CD4-positive, alpha-beta T cell (primary cell): ENCODE data around the gene C16orf86. TPM values are rescaled to one million over a fixed set of nuclear protein-coding genes. Genes with fewer than 3 reads are reported as not detected.

Source experiments
- ATAC-seq: fragments of 200-7000 bp; cut with Tn5 transposase; one replicate; pipeline ENCODE4 v1.10.0; 2022; ENCODE audit warnings: mild to moderate bottlenecking; ENCODE audit not compliant: poor library complexity
- CTCF ChIA-PET: fragments of 350-600 bp; sonication (Branson Sonifier 250); formaldehyde crosslinking; loops from one replicate; lab custom pipeline; 2021; ENCODE audit warnings: antibody characterized with exemption, inconsistent platforms; lab: Charles Lee
- POLR2A ChIA-PET: fragments of 350-600 bp; sonication (Branson Sonifier 250); formaldehyde crosslinking; loops from one replicate; lab custom pipeline; 2021; ENCODE audit warnings: antibody characterized with exemption, inconsistent platforms; lab: Charles Lee
- DNase-seq, 14 experiments: peaks; one replicate each; pipeline ENCODE4 v3.0.0-alpha.2; 2013 to 2020; ENCODE audit warnings: mixed read lengths in 2 of 14
- H3K27ac ChIP-seq, 2 donors: one replicate each; pipeline versions ENCODE4 v1.5.1 to v1.7.0; 2013; ENCODE audit warnings: low read length in 2 of 2, low read depth in 1 of 2, mild to moderate bottlenecking in 1 of 2
- H3K27me3 ChIP-seq, 2 experiments: 1 replicate in 1 of 2; 2 replicates in 1 of 2; pipeline versions ENCODE4 v1.6.1 to v1.7.0; 2013; ENCODE audit warnings: low read length in 2 of 2, control low read depth in 1 of 2, mild to moderate bottlenecking in 1 of 2, moderate library complexity in 1 of 2; ENCODE audit not compliant: insufficient read depth in 2 of 2, control insufficient read depth in 1 of 2
- H3K36me3 ChIP-seq: one replicate; pipeline ENCODE4 v1.6.1; 2013; ENCODE audit warnings: low read length, control low read depth; ENCODE audit not compliant: insufficient read depth
- H3K4me1 ChIP-seq: one replicate; pipeline ENCODE4 v1.6.1; 2013; ENCODE audit warnings: low read length, control low read depth; ENCODE audit not compliant: insufficient read depth
- H3K4me3 ChIP-seq: one replicate; pipeline ENCODE4 v1.5.1; 2013; ENCODE audit warnings: mild to moderate bottlenecking, low read length, moderate library complexity
- H3K9me3 ChIP-seq, 2 experiments: 1 replicate in 1 of 2; 2 replicates in 1 of 2; pipeline versions ENCODE4 v1.6.1 to v1.7.0; 2013; ENCODE audit warnings: low read length in 2 of 2, mild to moderate bottlenecking in 2 of 2, control low read depth in 1 of 2, moderate library complexity in 1 of 2; ENCODE audit not compliant: control insufficient read depth in 1 of 2, insufficient read depth in 1 of 2
- H3K27ac Mint-ChIP-seq: one replicate; pipeline ENCODE4 v1.8.0; 2020; ENCODE audit warnings: mixed read lengths
- H3K27me3 Mint-ChIP-seq: one replicate; pipeline ENCODE4 v1.8.0; 2021; ENCODE audit warnings: mixed read lengths
- H3K36me3 Mint-ChIP-seq: one replicate; pipeline ENCODE4 v1.8.0; 2021; ENCODE audit warnings: low read depth, mixed read lengths
- H3K4me1 Mint-ChIP-seq: one replicate; pipeline ENCODE4 v1.8.0; 2021; ENCODE audit warnings: low read depth, mixed read lengths
- H3K4me3 Mint-ChIP-seq: one replicate; pipeline ENCODE4 v1.8.0; 2020; ENCODE audit warnings: mild to moderate bottlenecking, mixed read lengths
- H3K9me3 Mint-ChIP-seq: one replicate; pipeline ENCODE4 v1.8.0; 2020; ENCODE audit warnings: mixed read lengths
- intact Hi-C, 2 experiments: fragments of 100-400 bp; cut with DNase I in 1 of 2; cut with micrococcal nuclease in 1 of 2; formaldehyde crosslinking; loops; one replicate each; pipeline versions ENCODE4 v1.15.1 to v1.9.0; 2023 to 2025; cut with DNase I, micrococcal nuclease
- total RNA-seq, 174 experiments: library from RNA in 2 of 174; stranded (reverse) in 2 of 174; gene quantifications; one replicate each; pipeline ENCODE4 v1.2.3 and lab custom pipeline; 2021 to 2026
- TF ChIP-seq, protein P1 (sequence below): fragments of 200-600 bp; IDR thresholded peaks from one replicate; pipeline ENCODE4 v1.8.0; 2022; ENCODE audit warnings: antibody characterized with exemption, mild to moderate bottlenecking

Gene C16orf86
- total RNA-seq, 2 experiments from 2014 or later = 2.0 to 2.4 TPM

DNA sequence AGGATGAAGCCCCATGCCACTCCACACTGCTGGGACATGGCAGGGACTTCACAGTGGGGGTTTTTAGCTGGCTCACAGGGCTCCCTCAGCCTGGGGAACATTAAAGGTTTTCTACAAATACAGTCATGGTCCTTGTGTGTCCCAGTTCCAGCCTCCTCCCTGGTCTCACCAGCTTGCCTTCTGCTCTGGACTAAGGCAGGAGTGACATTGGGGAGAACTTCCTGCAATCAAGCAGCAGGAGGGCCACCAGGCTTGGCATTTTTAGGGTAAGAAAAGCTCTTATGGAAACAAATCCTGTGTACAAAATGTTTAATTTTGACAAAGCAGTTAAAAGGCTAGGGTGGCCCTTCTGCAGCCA is 4.0 kb upstream of the C16orf86 start:
- Mint-ChIP-seq H3K27me3 (no peaks in the 10 kb centered on the region), H3K4me1 (peaks cover 41% of the 10 kb centered on the region), H3K27ac (no peak overlapping the region), H3K4me3 (peak overlapping the region; percentile 62), H3K9me3 (no peaks in the 10 kb centered on the region), H3K36me3 (peaks cover 14% of the 10 kb centered on the region)
- no peaks in the 10 kb centered on the region for H3K9me3 ChIP-seq
- intact Hi-C loops = loop anchor here in 1 of 2 experiments (5.0 kb wide), 1 partner anchor 145 kb away; the partner anchor contains the start of genes RANBP10 and TSNAXIP1
- no peaks in the 10 kb centered on the region for H3K27me3 ChIP-seq
- H3K4me1 ChIP-seq = peaks cover 57% of the 10 kb centered on the region
- DNase-seq (no peak), ATAC-seq (no peak)
- ChIA-PET POLR2A (interaction anchor here (1.0 to 2.3 kb wide), 3 partner anchors 17 to 182 kb away, joined by 4 to 7 read pairs (median 6); partner anchors contain the start of genes ATP6V0D1 and CARMIL2), CTCF (interaction anchor here (1.6 to 4.0 kb wide), 3 partner anchors 17 to 141 kb away, joined by 4 to 26 read pairs (median 14); partner anchors contain the start of gene CARMIL2)
- no peak overlapping the region for H3K27ac ChIP-seq
- H3K4me3 ChIP-seq = no peak overlapping the region
- H3K36me3 ChIP-seq = peaks cover 12% of the 10 kb centered on the region
- TF ChIP-seq, protein P1, sequence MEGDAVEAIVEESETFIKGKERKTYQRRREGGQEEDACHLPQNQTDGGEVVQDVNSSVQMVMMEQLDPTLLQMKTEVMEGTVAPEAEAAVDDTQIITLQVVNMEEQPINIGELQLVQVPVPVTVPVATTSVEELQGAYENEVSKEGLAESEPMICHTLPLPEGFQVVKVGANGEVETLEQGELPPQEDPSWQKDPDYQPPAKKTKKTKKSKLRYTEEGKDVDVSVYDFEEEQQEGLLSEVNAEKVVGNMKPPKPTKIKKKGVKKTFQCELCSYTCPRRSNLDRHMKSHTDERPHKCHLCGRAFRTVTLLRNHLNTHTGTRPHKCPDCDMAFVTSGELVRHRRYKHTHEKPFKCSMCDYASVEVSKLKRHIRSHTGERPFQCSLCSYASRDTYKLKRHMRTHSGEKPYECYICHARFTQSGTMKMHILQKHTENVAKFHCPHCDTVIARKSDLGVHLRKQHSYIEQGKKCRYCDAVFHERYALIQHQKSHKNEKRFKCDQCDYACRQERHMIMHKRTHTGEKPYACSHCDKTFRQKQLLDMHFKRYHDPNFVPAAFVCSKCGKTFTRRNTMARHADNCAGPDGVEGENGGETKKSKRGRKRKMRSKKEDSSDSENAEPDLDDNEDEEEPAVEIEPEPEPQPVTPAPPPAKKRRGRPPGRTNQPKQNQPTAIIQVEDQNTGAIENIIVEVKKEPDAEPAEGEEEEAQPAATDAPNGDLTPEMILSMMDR = no peak

DNA sequence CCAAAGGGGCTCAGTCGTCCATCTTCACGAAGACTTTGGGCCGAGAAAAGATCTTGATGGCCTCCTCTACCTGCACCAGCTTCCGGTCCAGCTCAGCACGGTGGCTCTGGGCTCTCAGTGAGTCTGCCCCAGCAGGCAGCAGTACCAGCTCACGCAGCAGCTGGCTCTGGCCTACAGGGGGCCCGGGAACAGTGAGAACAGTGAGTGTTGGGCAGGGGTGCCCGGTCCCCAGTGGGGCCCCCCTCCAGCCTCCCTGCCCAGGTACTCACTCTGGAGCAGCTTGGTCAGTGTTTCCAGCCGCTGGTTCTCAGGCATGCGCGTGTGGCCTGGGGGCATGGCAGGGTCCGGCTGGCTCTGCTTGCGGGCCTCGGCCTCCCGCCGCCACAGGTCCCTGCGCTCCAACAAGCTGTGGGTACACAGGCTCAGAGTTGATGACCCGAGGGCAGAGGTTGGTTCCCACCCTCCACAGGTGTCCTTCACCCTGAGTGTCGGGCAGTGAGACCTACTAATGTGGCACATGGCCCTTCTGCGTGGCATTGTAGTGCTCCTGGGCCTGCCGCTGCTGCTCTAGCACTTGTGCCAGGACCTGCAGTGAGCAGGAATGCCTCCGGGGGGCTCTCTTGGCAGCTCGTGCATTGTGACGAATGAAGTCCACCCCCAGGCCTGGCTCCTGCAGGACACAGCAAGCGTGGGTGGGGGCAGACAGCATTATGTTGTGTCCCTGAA is 3.3 kb upstream of the C16orf86 start:
- Mint-ChIP-seq H3K4me3 (peak overlapping the region; percentile 62), H3K27me3 (no peaks in the 10 kb centered on the region), H3K9me3 (no peaks in the 10 kb centered on the region), H3K36me3 (peaks cover 14% of the 10 kb centered on the region), H3K4me1 (peaks cover 46% of the 10 kb centered on the region), H3K27ac (no peak overlapping the region)
- TF ChIP-seq, protein P1 = no peak
- CTCF ChIA-PET = interaction anchor here (0.6 to 2.5 kb wide), 6 partner anchors 9 to 458 kb away, joined by 3 to 14 read pairs (median 4); partner anchors contain the start of genes ATP6V0D1 and CARMIL2
- Histone ChIP-seq H3K27ac (no peak overlapping the region), H3K9me3 (no peaks in the 10 kb centered on the region), H3K27me3 (no peaks in the 10 kb centered on the region), H3K4me3 (no peak overlapping the region), H3K4me1 (peaks cover 61% of the 10 kb centered on the region), H3K36me3 (peaks cover 6% of the 10 kb centered on the region)
- no peak for ATAC-seq
- POLR2A ChIA-PET = interaction anchor here (1.0 to 2.3 kb wide), 4 partner anchors 18 to 182 kb away, joined by 3 to 7 read pairs (median 5); partner anchors contain the start of genes ATP6V0D1 and CARMIL2
- peak in 4 of 14 experiments; percentile 26 to 62 (median 46) for DNase-seq
- intact Hi-C loops = loop anchor here in 1 of 2 experiments (5.0 kb wide), 1 partner anchor 144 kb away; the partner anchor contains the start of genes RANBP10 and TSNAXIP1

DNA sequence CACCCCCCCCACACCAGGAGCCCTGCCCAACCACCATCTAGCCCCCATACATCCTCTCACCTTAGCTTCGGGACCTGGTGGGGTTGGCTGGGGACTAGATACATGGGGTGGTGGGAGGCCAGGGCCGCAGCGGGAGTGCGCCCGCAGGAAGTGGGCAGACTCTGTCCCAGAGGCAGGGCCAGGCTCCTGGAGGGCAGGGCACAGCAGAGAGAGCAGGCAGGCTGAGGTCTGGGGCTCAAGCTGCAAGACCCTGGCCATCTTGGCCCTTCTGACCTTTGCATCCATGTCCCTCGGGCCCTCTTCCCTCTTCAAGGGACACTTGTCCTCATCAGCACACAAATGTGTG is 2.8 kb upstream of the C16orf86 start:
- ATAC-seq (no peak), DNase-seq (no peak)
- Histone ChIP-seq H3K4me1 (peaks cover 60% of the 10 kb centered on the region), H3K36me3 (peaks cover under 1% of the 10 kb centered on the region), H3K27me3 (no peaks in the 10 kb centered on the region), H3K27ac (no peak overlapping the region), H3K4me3 (no peak overlapping the region), H3K9me3 (no peaks in the 10 kb centered on the region)
- peak overlapping the region; percentile 56 for H3K4me3 Mint-ChIP-seq
- intact Hi-C loops = loop anchor here in 1 of 2 experiments (5.0 kb wide), 1 partner anchor 143 kb away; the partner anchor contains the start of genes RANBP10 and TSNAXIP1
- ChIA-PET CTCF (interaction anchor here (0.9 to 2.5 kb wide), 4 partner anchors 9 to 183 kb away, joined by 3 to 14 read pairs (median 4); partner anchors contain the start of gene ATP6V0D1), POLR2A (interaction anchor here (1.0 to 2.3 kb wide), 3 partner anchors 19 to 183 kb away, joined by 3 to 7 read pairs (median 4); partner anchors contain the start of genes ATP6V0D1 and CARMIL2)
- H3K27ac Mint-ChIP-seq = peak overlapping the region; percentile 62
- TF ChIP-seq, protein P1 = no peak
- no peaks in the 10 kb centered on the region for H3K27me3 Mint-ChIP-seq
- no peaks in the 10 kb centered on the region for H3K9me3 Mint-ChIP-seq
- H3K36me3 Mint-ChIP-seq = peaks cover 14% of the 10 kb centered on the region
- H3K4me1 Mint-ChIP-seq = peaks cover 43% of the 10 kb centered on the region
